Measurements from ENCODE around the gene MALAT1. TPM values are rescaled to one million over a fixed set of nuclear protein-coding genes. Genes with fewer than 3 reads are reported as not detected.

The MALAT1 gene
- total RNA-seq, 1 experiment from 2014 or later, result 6,000 TPM

GRCh38 chr11:65505466-65506289, 6.8 kb downstream of the MALAT1 start:
- H3K36me3 ChIP-seq (ENCODE audit: control insufficient read depth in 1 of 2, insufficient read depth in 2 of 2, low read length in 2 of 2), result peaks cover 48 to 50% of the 10 kb centered on the region in 2 experiments
- RAD21 ChIA-PET (ENCODE audit: low non-redundant PET in 1 of 2, low total read pairs in 2 of 2, uncharacterized antibody in 2 of 2, unreplicated experiment in 2 of 2), result interaction anchor here in 1 of 2 experiments (1.5 kb wide), 1 partner anchor 34 kb away, joined by 3 read pairs; no protein-coding TSS in a partner anchor
- intact Hi-C loops (cut with micrococcal nuclease), result loop anchor here (2.0 to 5.0 kb wide), 2 partner anchors 33 to 123 kb away; partner anchors contain the start of gene SLC25A45
- H3K9me3 ChIP-seq (ENCODE audit: control insufficient read depth in 1 of 2, insufficient read depth in 1 of 2, low read depth in 1 of 2, low read length in 2 of 2), result no peaks in the 10 kb centered on the region
- H3K79me2 ChIP-seq (ENCODE audit: insufficient read depth, low read length), result peaks cover 60% of the 10 kb centered on the region
- no peaks in the 10 kb centered on the region for H3K27me3 ChIP-seq (ENCODE audit: insufficient read depth, low read length)
- TF ChIP-seq POLR2AphosphoS5 (IDR thresholded peaks at IDR 0.05; ENCODE audit: low read depth, low read length) (peak; percentile 68), CEBPB (IDR thresholded peaks at IDR 0.05; ENCODE audit: low read depth) (no peak), POLR2A (IDR thresholded peaks at IDR 0.05; ENCODE audit: borderline replicate concordance, extremely low read depth, insufficient read depth, insufficient read length) (no peak), ZBTB33 (IDR thresholded peaks at IDR 0.05; ENCODE audit: extremely low read depth, insufficient replicate concordance, low read length) (no peak), ZNF274 (IDR thresholded peaks at IDR 0.05; ENCODE audit: low read depth, low read length) (no peak)
- H3K9ac ChIP-seq (ENCODE audit: low read length), result peak overlapping the region; percentile 29
- H3K4me1 ChIP-seq (ENCODE audit: control insufficient read depth in 1 of 2, insufficient read depth in 2 of 2, low read length in 2 of 2), result peaks cover 50 to 87% of the 10 kb centered on the region in 2 experiments
- peak overlapping the region; percentile 85 for H3K4me2 ChIP-seq (ENCODE audit: low read length)
- no peak overlapping the region for H2AFZ ChIP-seq (ENCODE audit: low read depth, low read length, poor library complexity, severe bottlenecking)
- H4K20me1 ChIP-seq (ENCODE audit: insufficient read depth), result peaks cover 54% of the 10 kb centered on the region
- BruUV-seq (replicated peaks), result no TSS peak
- DNase-seq (ENCODE audit: low read depth, low spot score), result no peak
- H3K4me3 ChIP-seq (replicated peaks in 1 of 2; ENCODE audit: low read depth in 1 of 2, low read length in 2 of 2), result peak overlapping the region; percentile 1 to 10; a peak in 2 of 4 replicates
- H3K9me2 ChIP-seq (ENCODE audit: insufficient read depth), result no peaks in the 10 kb centered on the region
- POLR2A ChIA-PET, result interaction anchor here (0.5 to 26.7 kb wide), 26 partner anchors 8 to 357 kb away, joined by 3 to 1499 read pairs (median 6); partner anchors contain the start of genes CDC42EP2, DPF2, MALAT1 and NEAT1
- peak overlapping the region; percentile 83 for H3K27ac ChIP-seq (ENCODE audit: low read depth, low read length)
- CTCF ChIA-PET, result interaction anchor here (0.8 to 6.1 kb wide), 3 partner anchors 34 to 89 kb away, joined by 3 to 31 read pairs (median 10); no protein-coding TSS in a partner anchor
- ATAC-seq, result no peak

Data from HCT116 (cell line).